ENCODE data around the gene RANBP10. TPM values are rescaled to one million over a fixed set of nuclear protein-coding genes. Genes with fewer than 3 reads are reported as not detected.

RANBP10 gene
- total and polyA plus RNA-seq, 9 of the 15 experiments (the other 6 are each of a cell fraction or from before 2014, with no cell fraction given): 0.61 to 19.3 (median 5.9) TPM

GRCh38 chr16:67847064-67847861 lies 40.9 kb upstream of the RANBP10 start, which contains the start of gene CENPT (continued):
- TF ChIP-seq ARID3B (CRISPR knock-in tag; IDR thresholded peaks at IDR 0.05; ENCODE audit: borderline replicate concordance): no peak
- no peak for TF ChIP-seq ZC3H8 (IDR thresholded peaks at IDR 0.05)
- TF ChIP-seq CREB5 (CRISPR knock-in tag; IDR thresholded peaks at IDR 0.05): no peak
- TF ChIP-seq REST (IDR thresholded peaks at IDR 0.05; ENCODE audit: borderline replicate concordance): no peak
- 0 out of 2 replicates have a peak, but pooled peaks have one; percentile 13 for TF ChIP-seq REST (CRISPR knock-in tag; IDR thresholded peaks at IDR 0.05; ENCODE audit: low read depth)
- TF ChIP-seq RB1 (IDR thresholded peaks at IDR 0.05; ENCODE audit: low read depth): no peak
- no peak for TF ChIP-seq AFF1 (IDR thresholded peaks at IDR 0.05; ENCODE audit: low read depth in 1 of 2, partially characterized antibody in 2 of 2)
- TF ChIP-seq CHD2 (IDR thresholded peaks at IDR 0.05; ENCODE audit: low read depth, low read length): no peak
- no peak for TF ChIP-seq RAD21 (CRISPR knock-in tag; conservative IDR thresholded peaks at IDR 0.05 in 1 of 2, IDR thresholded peaks at IDR 0.05 in 1 of 2)
